OCI-LY1 (cell line): ENCODE results near the gene EGFL7.

Experiments
- CTCF ChIP-seq: fragments of 200-600 bp; sonication (generic), shearing (Covaris generic); IDR thresholded peaks from 2 replicates; pipeline ENCODE4 v1.5.1; 2017; ENCODE audit warnings: mild to moderate bottlenecking, antibody characterized with exemption, low read length, moderate library complexity, mixed read lengths
- EZH2 ChIP-seq: fragments of 200-600 bp; sonication (generic), shearing (Covaris generic); IDR thresholded peaks from 2 replicates; pipeline ENCODE4 v1.8.0; 2017; ENCODE audit warnings: borderline replicate concordance, mixed run types, mild to moderate bottlenecking, antibody characterized with exemption, low read length, moderate library complexity, mixed read lengths

- no peak for TF ChIP-seq CTCF
- TF ChIP-seq EZH2: no peak
These were observed 38.9 kb downstream of the EGFL7 start for GRCh38 chr9:136701668-136702053.
